Activated T-cell treated with anti-CD3 and anti-CD28 coated beads, Interleukin-2, amount 50 U/mL, for 72 hours (primary cell): ENCODE results near the gene NKTR. TPM values are rescaled to one million over a fixed set of nuclear protein-coding genes. Genes with fewer than 3 reads are reported as not detected.

Experiments used
- ATAC-seq, 2 donors: fragments of 150-1000 bp; cut with Tn5 transposase; replicated peaks in 1 of 2; 2 replicates each; pipeline ENCODE4 v1.10.0; 2021; ENCODE audit warnings: moderate library complexity in 2 of 2, mild to moderate bottlenecking in 1 of 2
- DNase-seq, 2 donors: peaks; one replicate each; pipeline ENCODE4 v3.0.0; 2021 to 2022; ENCODE audit warnings: mixed read lengths in 1 of 2
- H3K27ac Mint-ChIP-seq: one replicate; pipeline ENCODE4 v1.8.0; 2022; ENCODE audit warnings: mild to moderate bottlenecking, moderate library complexity, mixed read lengths
- H3K27me3 Mint-ChIP-seq: one replicate; pipeline ENCODE4 v1.8.0; 2022; ENCODE audit warnings: low read depth, mixed read lengths
- H3K36me3 Mint-ChIP-seq, 2 donors: one replicate each; pipeline ENCODE4 v1.8.0; 2022; ENCODE audit warnings: mixed read lengths in 2 of 2, mild to moderate bottlenecking in 1 of 2; ENCODE audit not compliant: insufficient read depth in 2 of 2
- H3K4me1 Mint-ChIP-seq: one replicate; pipeline ENCODE4 v1.8.0; 2022; ENCODE audit warnings: low read depth, mixed read lengths
- H3K4me3 Mint-ChIP-seq, 2 donors: one replicate each; pipeline ENCODE4 v1.8.0; 2022; ENCODE audit warnings: mild to moderate bottlenecking in 2 of 2, mixed read lengths in 2 of 2, moderate library complexity in 2 of 2
- H3K9me3 Mint-ChIP-seq, 2 donors: one replicate each; pipeline ENCODE4 v1.8.0; 2022; ENCODE audit warnings: mixed read lengths in 2 of 2
- total RNA-seq, 2 donors: library from RNA; stranded (reverse); gene quantifications; one replicate each; pipeline ENCODE4 v1.2.3, GENCODE V29; 2022

Gene NKTR
- total RNA-seq, 2 donors from 2014 or later: 109 to 111 TPM

DNA sequence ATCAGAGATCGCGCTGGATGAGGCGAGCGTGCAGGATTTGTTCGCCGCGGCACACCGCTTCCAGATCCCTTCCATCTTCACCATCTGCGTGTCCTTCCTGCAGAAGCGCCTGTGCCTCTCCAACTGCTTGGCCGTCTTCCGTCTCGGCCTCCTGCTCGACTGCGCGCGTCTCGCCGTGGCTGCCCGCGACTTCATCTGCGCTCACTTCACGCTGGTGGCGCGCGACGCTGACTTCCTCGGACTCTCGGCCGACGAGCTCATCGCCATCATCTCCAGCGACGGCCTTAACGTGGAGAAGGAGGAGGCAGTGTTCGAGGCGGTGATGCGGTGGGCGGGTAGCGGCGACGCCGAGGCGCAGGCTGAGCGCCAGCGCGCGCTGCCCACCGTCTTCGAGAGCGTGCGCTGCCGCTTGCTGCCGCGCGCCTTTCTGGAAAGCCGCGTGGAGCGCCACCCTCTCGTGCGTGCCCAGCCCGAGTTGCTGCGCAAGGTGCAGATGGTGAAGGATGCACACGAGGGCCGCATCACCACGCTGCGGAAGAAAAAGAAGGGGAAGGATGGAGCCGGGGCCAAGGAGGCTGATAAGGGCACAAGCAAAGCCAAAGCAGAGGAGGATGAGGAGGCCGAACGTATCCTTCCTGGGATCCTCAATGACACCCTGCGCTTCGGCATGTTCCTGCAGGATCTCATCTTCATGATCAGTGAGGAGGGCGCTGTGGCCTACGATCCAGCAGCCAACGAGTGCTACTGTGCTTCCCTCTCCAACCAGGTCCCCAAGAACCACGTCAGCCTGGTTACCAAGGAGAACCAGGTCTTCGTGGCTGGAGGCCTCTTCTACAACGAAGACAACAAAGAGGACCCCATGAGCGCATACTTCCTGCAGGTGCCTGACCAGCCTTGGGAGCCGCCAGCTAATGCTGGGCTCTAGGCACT lies 85.7 kb downstream of the NKTR start:
- H3K4me1 Mint-ChIP-seq: peaks cover 20% of the 10 kb centered on the region

GRCh38 chr3:42686832-42687650 lies 86.6 kb downstream of the NKTR start:
- H3K27ac Mint-ChIP-seq: no peak overlapping the region
- no peak for ATAC-seq
- peaks cover 42% of the 10 kb centered on the region for H3K27me3 Mint-ChIP-seq
- H3K36me3 Mint-ChIP-seq: no peaks in the 10 kb centered on the region
- peaks cover 20% of the 10 kb centered on the region for H3K4me1 Mint-ChIP-seq
- H3K4me3 Mint-ChIP-seq: no peak overlapping the region
- H3K9me3 Mint-ChIP-seq: no peaks in the 10 kb centered on the region
- DNase-seq: no peak

More for the DNA sequence above, 85.7 kb downstream of the NKTR start:
- DNase-seq (no peak), ATAC-seq (no peak)
- Mint-ChIP-seq H3K36me3 (no peaks in the 10 kb centered on the region), H3K4me3 (peak overlapping the region; percentile 46 to 77), H3K27me3 (peaks cover 51% of the 10 kb centered on the region), H3K9me3 (no peaks in the 10 kb centered on the region), H3K27ac (no peak overlapping the region)

DNA sequence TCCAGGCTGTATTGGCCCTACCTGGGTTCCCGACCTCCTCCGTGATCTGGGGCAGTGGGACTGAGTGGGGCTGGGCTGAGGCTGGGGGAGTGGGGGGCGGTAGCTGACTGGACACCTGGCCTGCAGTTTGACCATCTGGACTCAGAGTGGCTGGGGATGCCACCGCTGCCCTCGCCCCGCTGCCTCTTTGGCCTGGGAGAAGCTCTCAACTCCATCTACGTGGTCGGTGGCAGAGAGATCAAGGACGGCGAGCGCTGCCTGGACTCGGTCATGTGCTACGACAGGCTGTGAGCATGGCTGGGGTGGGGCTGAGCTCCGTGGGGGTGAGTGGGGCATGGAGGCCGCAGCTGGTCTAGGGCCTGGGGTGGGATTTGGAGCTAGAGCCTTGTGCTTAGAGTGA lies 87.5 kb downstream of the NKTR start:
- Mint-ChIP-seq H3K36me3 (no peaks in the 10 kb centered on the region), H3K27ac (no peak overlapping the region), H3K27me3 (peaks cover 36% of the 10 kb centered on the region), H3K9me3 (no peaks in the 10 kb centered on the region), H3K4me1 (peaks cover 16% of the 10 kb centered on the region), H3K4me3 (no peak overlapping the region)
- ATAC-seq: no peak
- no peak for DNase-seq

DNA sequence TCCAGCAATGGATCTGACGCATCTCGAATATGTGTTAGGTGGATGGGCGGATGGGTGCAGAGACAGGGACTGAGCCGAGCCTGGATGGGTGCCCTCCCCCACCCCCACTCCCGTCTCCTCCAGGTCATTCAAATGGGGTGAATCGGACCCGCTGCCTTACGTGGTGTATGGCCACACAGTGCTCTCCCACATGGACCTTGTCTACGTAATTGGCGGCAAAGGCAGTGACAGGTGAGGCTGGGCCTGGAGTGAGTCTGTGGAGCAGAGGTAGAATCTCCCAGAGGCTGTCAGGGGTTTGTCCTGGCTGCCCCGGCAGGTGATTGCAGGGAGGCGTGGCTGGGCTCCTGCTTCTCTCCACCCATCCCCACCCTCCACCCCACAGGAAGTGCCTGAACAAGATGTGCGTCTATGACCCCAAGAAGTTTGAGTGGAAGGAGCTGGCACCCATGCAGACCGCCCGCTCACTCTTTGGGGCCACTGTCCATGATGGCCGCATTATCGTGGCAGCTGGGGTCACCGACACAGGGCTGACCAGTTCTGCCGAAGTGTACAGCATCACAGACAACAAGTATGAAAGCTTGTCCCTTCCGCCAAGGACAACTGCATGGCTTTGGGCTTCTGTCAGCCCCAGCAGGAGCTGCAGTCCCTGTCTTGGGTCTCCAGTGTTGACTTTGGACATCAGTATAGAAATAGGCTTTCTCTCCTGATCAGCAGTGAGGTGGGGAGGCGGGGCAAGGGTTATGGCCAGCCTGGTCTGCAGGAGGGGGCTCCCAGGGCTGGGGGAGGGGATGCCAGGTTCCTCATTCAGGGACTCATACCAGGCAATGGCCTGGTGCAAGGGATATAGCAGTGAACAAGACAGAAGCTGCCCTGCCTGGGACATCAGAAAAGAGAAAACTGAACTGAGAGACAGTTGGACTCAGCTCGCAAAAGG lies 88.3 kb downstream of the NKTR start:
- Mint-ChIP-seq H3K9me3 (no peaks in the 10 kb centered on the region), H3K4me3 (no peak overlapping the region), H3K36me3 (no peaks in the 10 kb centered on the region), H3K27me3 (peaks cover 30% of the 10 kb centered on the region), H3K4me1 (peaks cover 8% of the 10 kb centered on the region), H3K27ac (no peak overlapping the region)
- DNase-seq (no peak), ATAC-seq (no peak)

DNA sequence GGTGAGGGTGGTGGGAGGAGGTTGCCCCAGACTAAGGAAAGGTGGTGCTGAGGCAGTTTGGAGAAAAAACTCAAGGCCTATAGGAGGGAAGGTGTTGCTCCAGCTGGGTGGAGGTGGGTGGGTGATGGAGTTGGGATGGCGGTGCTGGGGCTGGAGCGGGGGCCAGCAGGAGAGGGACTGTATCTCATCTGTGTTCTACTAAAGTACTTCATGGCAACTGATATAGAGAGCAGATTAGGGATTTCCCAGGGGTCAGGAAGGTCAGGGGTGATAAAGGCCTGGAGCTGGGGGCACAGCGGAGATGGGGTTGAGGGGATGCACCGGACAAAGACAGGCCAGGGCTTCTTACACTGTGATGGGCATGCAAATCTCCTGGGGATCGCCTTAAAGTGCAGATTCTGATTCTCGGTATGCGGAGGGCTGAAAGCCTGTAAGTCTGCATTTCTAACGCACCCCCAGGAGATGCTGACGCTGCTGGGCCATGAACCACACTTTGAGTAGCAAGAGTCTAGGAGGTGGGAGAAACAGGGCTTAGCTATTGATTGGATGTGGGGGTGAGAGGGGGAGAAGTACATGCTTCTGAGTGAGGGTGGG lies 89.0 kb downstream of the NKTR start:
- ATAC-seq (no peak), DNase-seq (no peak)
- Mint-ChIP-seq H3K9me3 (no peaks in the 10 kb centered on the region), H3K36me3 (no peaks in the 10 kb centered on the region), H3K27ac (no peak overlapping the region), H3K27me3 (peaks cover 30% of the 10 kb centered on the region), H3K4me1 (peaks cover 6% of the 10 kb centered on the region), H3K4me3 (no peak overlapping the region)

DNA sequence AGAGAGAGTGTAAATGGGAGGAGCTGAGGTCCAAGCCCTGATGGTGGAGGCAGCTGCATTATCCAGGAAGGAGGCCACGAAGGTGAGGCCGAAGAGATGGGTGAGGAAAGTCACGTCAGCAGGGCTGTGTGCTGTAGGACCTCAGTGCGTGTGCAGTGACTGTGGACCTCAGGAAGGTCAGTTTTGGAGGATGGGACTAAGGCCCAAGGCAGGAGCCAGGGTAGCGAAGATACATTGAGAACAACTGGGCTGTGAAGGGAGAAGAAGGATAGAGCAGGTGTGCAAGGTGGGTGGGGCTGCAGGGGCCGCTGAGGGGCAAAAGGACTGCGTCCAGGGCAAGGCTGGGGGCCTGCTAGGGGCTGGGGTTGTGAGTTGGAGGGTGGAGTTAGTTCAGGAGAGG lies 89.7 kb downstream of the NKTR start:
- Mint-ChIP-seq H3K36me3 (no peaks in the 10 kb centered on the region), H3K9me3 (no peaks in the 10 kb centered on the region), H3K27me3 (peaks cover 25% of the 10 kb centered on the region), H3K27ac (no peak overlapping the region), H3K4me3 (no peak overlapping the region), H3K4me1 (peaks cover 6% of the 10 kb centered on the region)
- DNase-seq (no peak), ATAC-seq (no peak)

DNA sequence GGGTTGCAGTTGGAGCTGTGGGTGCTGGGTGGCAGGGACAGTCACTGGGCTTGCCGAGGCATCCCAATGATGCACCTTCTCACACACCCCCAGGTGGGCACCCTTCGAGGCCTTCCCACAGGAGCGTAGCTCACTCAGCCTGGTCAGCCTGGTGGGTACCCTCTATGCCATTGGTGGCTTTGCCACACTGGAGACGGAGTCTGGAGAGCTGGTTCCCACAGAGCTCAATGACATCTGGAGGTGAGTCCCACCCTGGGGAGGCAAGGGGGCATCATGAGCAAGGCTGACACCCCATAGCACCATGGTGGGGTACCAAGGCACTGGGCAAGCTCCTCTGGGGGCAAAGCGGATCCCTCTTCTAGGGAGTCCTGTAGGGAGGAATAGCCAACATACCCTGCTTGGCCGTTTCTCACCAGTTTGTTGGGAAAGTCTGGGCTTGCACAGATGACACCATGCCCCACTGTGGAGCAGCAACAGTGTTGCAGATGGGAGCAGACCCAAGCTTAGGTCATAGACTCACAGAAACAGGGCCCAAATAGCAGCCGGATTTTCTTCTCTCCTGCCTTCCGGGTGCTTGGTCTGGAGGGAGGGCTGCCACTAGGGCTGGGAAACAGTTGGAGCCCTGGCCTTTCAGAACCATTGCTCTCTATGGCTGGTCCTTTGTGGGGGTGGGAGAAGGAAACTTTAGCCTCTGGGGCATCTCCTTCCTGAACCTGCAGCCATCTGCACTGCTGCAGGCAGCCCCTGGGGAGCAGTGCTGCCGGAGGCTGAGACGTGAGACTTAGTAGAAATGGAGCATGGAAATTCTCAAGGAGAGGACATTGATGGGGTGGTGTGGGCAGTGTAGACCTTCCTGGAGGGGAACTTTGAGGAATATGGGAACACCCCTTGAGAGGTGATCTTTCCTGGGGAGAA lies 90.5 kb downstream of the NKTR start:
- H3K27me3 Mint-ChIP-seq: peaks cover 19% of the 10 kb centered on the region
- H3K4me3 Mint-ChIP-seq: no peak overlapping the region
- no peak overlapping the region for H3K27ac Mint-ChIP-seq
- H3K9me3 Mint-ChIP-seq: no peaks in the 10 kb centered on the region
- DNase-seq (no peak), ATAC-seq (no peak)
- H3K36me3 Mint-ChIP-seq: no peaks in the 10 kb centered on the region
- peaks cover 1% of the 10 kb centered on the region for H3K4me1 Mint-ChIP-seq

DNA sequence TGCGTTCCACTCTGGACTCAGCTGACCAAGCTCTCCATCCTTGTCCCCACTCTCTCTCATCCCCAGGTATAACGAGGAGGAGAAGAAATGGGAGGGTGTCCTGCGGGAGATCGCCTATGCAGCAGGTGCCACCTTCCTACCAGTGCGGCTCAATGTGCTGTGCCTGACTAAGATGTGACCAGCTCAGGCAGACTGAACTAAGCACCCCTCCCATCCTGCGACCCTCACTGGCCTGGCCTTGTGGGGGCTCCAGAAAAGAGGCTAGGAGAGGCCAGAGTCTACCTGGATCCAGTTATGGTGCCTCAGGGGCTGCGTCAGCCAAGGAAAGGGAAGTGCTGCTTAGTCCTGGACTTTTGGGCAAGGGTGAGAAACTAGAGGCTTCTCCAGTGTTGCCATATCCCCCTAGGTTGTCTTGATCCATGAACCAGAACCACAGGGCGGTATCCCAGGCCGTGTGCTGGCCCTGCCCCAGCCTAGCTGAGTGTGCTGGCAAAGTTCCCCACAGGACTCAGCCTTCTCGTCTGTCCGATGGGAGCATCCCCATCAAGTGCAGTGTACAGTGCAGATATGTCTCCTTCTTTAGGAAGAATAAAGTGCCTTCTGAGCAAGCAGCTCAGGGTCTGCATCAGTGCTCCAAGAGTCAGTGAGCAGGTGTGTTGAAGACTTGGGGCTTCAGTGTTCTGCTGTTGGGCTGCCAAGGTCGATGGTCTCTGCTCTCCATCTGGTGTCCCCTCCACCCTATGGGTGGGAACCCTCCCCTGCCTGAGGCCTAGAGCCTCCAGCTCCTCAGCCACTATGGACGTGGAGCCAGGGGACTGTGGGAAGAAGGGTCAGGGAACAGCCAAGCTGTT lies 91.6 kb downstream of the NKTR start:
- H3K4me1 Mint-ChIP-seq: no peaks in the 10 kb centered on the region
- no peak overlapping the region for H3K27ac Mint-ChIP-seq
- H3K36me3 Mint-ChIP-seq: no peaks in the 10 kb centered on the region

GRCh38 chr3:42692667-42693529 lies 92.4 kb downstream of the NKTR start:
- no peak overlapping the region for H3K27ac Mint-ChIP-seq
- H3K27me3 Mint-ChIP-seq: peaks cover 7% of the 10 kb centered on the region
- no peaks in the 10 kb centered on the region for H3K4me1 Mint-ChIP-seq
- H3K4me3 Mint-ChIP-seq: no peak overlapping the region
- no peak for ATAC-seq
- no peaks in the 10 kb centered on the region for H3K36me3 Mint-ChIP-seq
- no peak for DNase-seq
- H3K9me3 Mint-ChIP-seq: no peaks in the 10 kb centered on the region

More for the DNA sequence above, 91.6 kb downstream of the NKTR start:
- ATAC-seq (no peak), DNase-seq (no peak)
- Mint-ChIP-seq H3K27me3 (peaks cover 10% of the 10 kb centered on the region), H3K9me3 (no peaks in the 10 kb centered on the region), H3K4me3 (no peak overlapping the region)

DNA sequence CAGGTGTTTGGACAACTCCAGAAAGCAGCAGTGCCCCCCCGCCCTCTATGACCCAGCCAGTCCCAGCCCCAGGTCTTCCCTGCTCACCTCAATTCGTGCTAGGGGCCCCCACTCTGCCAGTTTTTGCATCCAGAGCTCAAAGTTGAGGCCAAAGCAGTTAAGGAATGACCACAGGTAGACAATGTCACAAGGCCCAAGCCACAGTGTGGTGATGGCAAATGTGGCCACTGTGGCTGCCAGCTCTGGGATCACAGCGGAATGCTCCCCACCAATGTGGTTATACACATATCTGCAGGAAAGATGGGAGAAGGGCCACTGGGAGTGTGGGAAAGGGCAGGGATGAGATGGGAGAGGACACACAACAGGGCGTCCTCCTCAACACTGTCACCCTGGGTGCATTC lies 93.0 kb downstream of the NKTR start:
- Mint-ChIP-seq H3K4me3 (no peak overlapping the region), H3K36me3 (no peaks in the 10 kb centered on the region), H3K27me3 (peaks cover 7% of the 10 kb centered on the region), H3K27ac (no peak overlapping the region), H3K9me3 (no peaks in the 10 kb centered on the region), H3K4me1 (no peaks in the 10 kb centered on the region)
- DNase-seq: no peak
- ATAC-seq: no peak
